ENCODE results near the gene ITPKB.

Gene ITPKB

GRCh38 chr1:226692051-226692792, 46.9 kb downstream of the ITPKB start:
- DNase-seq (ENCODE audit: insufficient read length, low spot score) (no peak), FAIRE-seq (no peak)
- TF ChIP-seq POLR2AphosphoS5 (IDR thresholded peaks at IDR 0.05; ENCODE audit: low read depth, low read length), result no peak
- TF ChIP-seq TAF1 (IDR thresholded peaks at IDR 0.05; ENCODE audit: low read depth, low read length), result no peak
- no peak for TF ChIP-seq PAX5 (IDR thresholded peaks at IDR 0.05; ENCODE audit: insufficient read depth, low read length, severe bottlenecking)
- TF ChIP-seq SPI1 (IDR thresholded peaks at IDR 0.05; ENCODE audit: low read depth, low read length), result no peak
- TF ChIP-seq POLR2A (IDR thresholded peaks at IDR 0.05; ENCODE audit: low read depth, low read length), result no peak
- no peak for TF ChIP-seq POU2F2 (IDR thresholded peaks at IDR 0.05; ENCODE audit: low read depth, low read length)

- no peak for TF ChIP-seq POLR2AphosphoS5 (IDR thresholded peaks at IDR 0.05; ENCODE audit: low read depth, low read length)
- TF ChIP-seq POU2F2 (IDR thresholded peaks at IDR 0.05; ENCODE audit: low read depth, low read length), result peak; percentile 24; the same call in 1 of the 2 replicates
- DNase-seq (ENCODE audit: insufficient read length, low spot score), result no peak
- peak; percentile 5 for FAIRE-seq
Observed at GRCh38 chr1:226691247-226691646, 47.8 kb downstream of the ITPKB start.

GRCh38 chr1:226690460-226690982, 48.6 kb downstream of the ITPKB start:
- no peak for DNase-seq (ENCODE audit: insufficient read length, low spot score)
- FAIRE-seq, result peak; percentile 68
- TF ChIP-seq POLR2A (IDR thresholded peaks at IDR 0.05; ENCODE audit: low read depth, low read length) (no peak), PAX5 (IDR thresholded peaks at IDR 0.05; ENCODE audit: insufficient read depth, low read length, severe bottlenecking) (no peak)

DNA sequence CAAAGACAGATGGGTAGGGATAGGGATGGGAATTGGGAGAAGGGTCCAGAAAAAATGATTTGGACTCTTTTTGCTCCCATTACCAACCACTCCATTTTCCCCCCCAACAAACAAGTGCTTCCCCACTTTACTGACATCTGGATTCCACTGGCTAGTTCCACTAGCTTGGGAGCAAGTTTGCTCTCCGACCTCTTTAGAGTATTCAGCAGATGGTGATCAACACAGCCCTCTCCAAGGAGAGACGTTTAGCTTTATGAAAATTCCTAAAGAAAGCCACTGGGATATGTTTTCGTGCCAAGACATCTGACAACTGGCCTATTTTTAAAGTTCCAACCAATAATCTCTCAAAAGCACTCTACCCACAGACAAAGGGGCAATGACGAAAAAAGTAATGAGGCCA, 50.3 kb downstream of the ITPKB start:
- DNase-seq (ENCODE audit: insufficient read length, low spot score) (no peak), FAIRE-seq (no peak)
- TF ChIP-seq TAF1 (IDR thresholded peaks at IDR 0.05; ENCODE audit: low read depth, low read length) (no peak), SPI1 (IDR thresholded peaks at IDR 0.05; ENCODE audit: low read depth, low read length) (no peak), POLR2A (IDR thresholded peaks at IDR 0.05; ENCODE audit: low read depth, low read length) (no peak), POLR2AphosphoS5 (IDR thresholded peaks at IDR 0.05; ENCODE audit: low read depth, low read length) (no peak), PAX5 (IDR thresholded peaks at IDR 0.05; ENCODE audit: insufficient read depth, low read length, severe bottlenecking) (no peak), POU2F2 (IDR thresholded peaks at IDR 0.05; ENCODE audit: low read depth, low read length) (no peak)

- TF ChIP-seq POU2F2 (IDR thresholded peaks at IDR 0.05; ENCODE audit: low read depth, low read length) (no peak), TAF1 (IDR thresholded peaks at IDR 0.05; ENCODE audit: low read depth, low read length) (no peak), POLR2A (IDR thresholded peaks at IDR 0.05; ENCODE audit: low read depth, low read length) (no peak), SPI1 (IDR thresholded peaks at IDR 0.05; ENCODE audit: low read depth, low read length) (no peak), POLR2AphosphoS5 (IDR thresholded peaks at IDR 0.05; ENCODE audit: low read depth, low read length) (no peak), PAX5 (IDR thresholded peaks at IDR 0.05; ENCODE audit: insufficient read depth, low read length, severe bottlenecking) (no peak)
- DNase-seq (ENCODE audit: insufficient read length, low spot score) (no peak), FAIRE-seq (no peak)
Observed at GRCh38 chr1:226688056-226688748, 50.9 kb downstream of the ITPKB start.

DNA sequence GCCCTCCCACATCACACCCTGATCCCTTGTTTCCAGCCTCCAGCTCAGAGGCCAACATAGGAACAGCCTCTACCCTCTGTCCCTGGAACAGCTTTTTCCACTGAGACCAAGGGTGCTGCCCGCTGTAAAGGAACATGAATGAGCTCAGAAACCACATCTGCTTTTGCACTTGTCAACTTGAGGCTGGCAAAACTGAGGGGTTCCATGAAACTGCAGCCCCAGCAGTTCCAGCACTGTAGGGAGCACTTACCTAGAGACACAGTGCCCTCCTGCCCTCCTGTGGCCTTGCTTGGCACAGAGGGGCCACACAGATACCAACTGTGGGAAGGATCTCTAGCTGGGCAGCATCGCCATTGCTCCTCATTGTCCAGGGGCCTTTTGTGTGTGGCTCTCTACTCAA, 51.7 kb downstream of the ITPKB start:
- DNase-seq (ENCODE audit: insufficient read length, low spot score), result no peak
- FAIRE-seq, result no peak

GRCh38 chr1:226686440-226687425, 52.3 kb downstream of the ITPKB start:
- DNase-seq (ENCODE audit: insufficient read length, low spot score) (no peak), FAIRE-seq (no peak)
- TF ChIP-seq SPI1 (IDR thresholded peaks at IDR 0.05; ENCODE audit: low read depth, low read length) (no peak), PAX5 (IDR thresholded peaks at IDR 0.05; ENCODE audit: insufficient read depth, low read length, severe bottlenecking) (no peak), POLR2A (IDR thresholded peaks at IDR 0.05; ENCODE audit: low read depth, low read length) (no peak), TAF1 (IDR thresholded peaks at IDR 0.05; ENCODE audit: low read depth, low read length) (no peak), POU2F2 (IDR thresholded peaks at IDR 0.05; ENCODE audit: low read depth, low read length) (no peak), POLR2AphosphoS5 (IDR thresholded peaks at IDR 0.05; ENCODE audit: low read depth, low read length) (no peak)

More for the DNA sequence above, 51.7 kb downstream of the ITPKB start:
- TF ChIP-seq TAF1 (IDR thresholded peaks at IDR 0.05; ENCODE audit: low read depth, low read length) (no peak), SPI1 (IDR thresholded peaks at IDR 0.05; ENCODE audit: low read depth, low read length) (no peak), PAX5 (IDR thresholded peaks at IDR 0.05; ENCODE audit: insufficient read depth, low read length, severe bottlenecking) (no peak), POLR2AphosphoS5 (IDR thresholded peaks at IDR 0.05; ENCODE audit: low read depth, low read length) (no peak), POU2F2 (IDR thresholded peaks at IDR 0.05; ENCODE audit: low read depth, low read length) (no peak), POLR2A (IDR thresholded peaks at IDR 0.05; ENCODE audit: low read depth, low read length) (no peak)

GRCh38 chr1:226685196-226685820, 53.8 kb downstream of the ITPKB start:
- no peak for TF ChIP-seq SPI1 (IDR thresholded peaks at IDR 0.05; ENCODE audit: low read depth, low read length)
- TF ChIP-seq PAX5 (IDR thresholded peaks at IDR 0.05; ENCODE audit: insufficient read depth, low read length, severe bottlenecking), result no peak
- no peak for TF ChIP-seq TAF1 (IDR thresholded peaks at IDR 0.05; ENCODE audit: low read depth, low read length)
- no peak for TF ChIP-seq POLR2A (IDR thresholded peaks at IDR 0.05; ENCODE audit: low read depth, low read length)
- TF ChIP-seq POU2F2 (IDR thresholded peaks at IDR 0.05; ENCODE audit: low read depth, low read length), result no peak
- TF ChIP-seq POLR2AphosphoS5 (IDR thresholded peaks at IDR 0.05; ENCODE audit: low read depth, low read length), result no peak
- DNase-seq (ENCODE audit: insufficient read length, low spot score), result no peak
- FAIRE-seq, result no peak

All from GM12891 (cell line).